Liver (tissue), 9 donors: Measurements from ENCODE around the gene ILK. TPM values are rescaled to one million over a fixed set of nuclear protein-coding genes. Genes with fewer than 3 reads are reported as not detected.

Experiments used
- DNase-seq: peaks from one replicate; pipeline ENCODE4 v3.0.0-alpha.2; 2017; ENCODE audit warnings: low spot score
- H3K27ac ChIP-seq, 2 donors: one replicate each; pipeline ENCODE4 v1.7.0; 2013; ENCODE audit warnings: inconsistent platforms in 2 of 2, low read length in 2 of 2, control low read depth in 1 of 2, low read depth in 1 of 2, mild to moderate bottlenecking in 1 of 2
- H3K27me3 ChIP-seq, 4 donors: one replicate each; pipeline versions ENCODE4 v1.6.1 to v1.7.0; 2013; ENCODE audit warnings: low read length in 3 of 4, inconsistent platforms in 1 of 4, mild to moderate bottlenecking in 1 of 4, moderate library complexity in 1 of 4; ENCODE audit not compliant: control insufficient read depth in 4 of 4, insufficient read depth in 4 of 4
- H3K36me3 ChIP-seq, 4 donors: one replicate each; pipeline versions ENCODE4 v1.6.1 to v1.7.0; 2013; ENCODE audit warnings: low read length in 3 of 4, mild to moderate bottlenecking in 3 of 4, low read depth in 1 of 4, moderate library complexity in 1 of 4; ENCODE audit not compliant: control insufficient read depth in 4 of 4, insufficient read depth in 3 of 4
- H3K4me1 ChIP-seq, 4 donors: one replicate each; pipeline versions ENCODE4 v1.6.1 to v1.7.0; 2013; ENCODE audit warnings: low read length in 3 of 4, mild to moderate bottlenecking in 3 of 4, moderate library complexity in 1 of 4; ENCODE audit not compliant: control insufficient read depth in 4 of 4, insufficient read depth in 4 of 4
- H3K4me3 ChIP-seq, 3 donors: one replicate each; pipeline versions ENCODE4 v1.6.1 to v1.7.0; 2013; ENCODE audit warnings: low read length in 3 of 3, control low read depth in 1 of 3, low read depth in 1 of 3, mild to moderate bottlenecking in 1 of 3
- H3K9ac ChIP-seq, 2 donors: one replicate each; pipeline ENCODE4 v1.7.0; 2013; ENCODE audit warnings: low read length in 2 of 2, mild to moderate bottlenecking in 2 of 2, moderate library complexity in 2 of 2, control low read depth in 1 of 2, low read depth in 1 of 2
- H3K9me3 ChIP-seq, 4 donors: one replicate each; pipeline versions ENCODE4 v1.6.1 to v1.7.0; 2013; ENCODE audit warnings: low read length in 3 of 4; ENCODE audit not compliant: control insufficient read depth in 4 of 4
- EGR1 ChIP-seq, 2 donors: IDR thresholded peaks; 2 replicates each; pipeline ENCODE4 v1.6.1; 2016 to 2018; ENCODE audit warnings: antibody characterized with exemption in 2 of 2, low read depth in 2 of 2
- FOXA1 ChIP-seq: IDR thresholded peaks from 2 replicates; pipeline ENCODE4 v1.6.1; 2016; ENCODE audit warnings: antibody characterized with exemption
- FOXA2 ChIP-seq: IDR thresholded peaks from 2 replicates; pipeline ENCODE4 v1.6.1; 2016; ENCODE audit warnings: antibody characterized with exemption
- HNF4G ChIP-seq: IDR thresholded peaks from 2 replicates; pipeline ENCODE4 v1.6.1; 2016; ENCODE audit warnings: antibody characterized with exemption
- JUND ChIP-seq, 2 donors: IDR thresholded peaks; 2 replicates each; pipeline ENCODE4 v1.6.1; 2016; ENCODE audit warnings: antibody characterized with exemption in 2 of 2
- RAD21 ChIP-seq, 2 donors: IDR thresholded peaks; 2 replicates each; pipeline ENCODE4 v1.6.1; 2016; ENCODE audit warnings: antibody characterized with exemption in 2 of 2, mild to moderate bottlenecking in 2 of 2
- RXRA ChIP-seq, 2 donors: IDR thresholded peaks; 2 replicates each; pipeline ENCODE4 v1.6.1; 2017 to 2018; ENCODE audit warnings: antibody characterized with exemption in 2 of 2, mild to moderate bottlenecking in 1 of 2
- SP1 ChIP-seq: IDR thresholded peaks from 2 replicates; pipeline ENCODE4 v1.6.1; 2018; ENCODE audit warnings: antibody characterized with exemption, mild to moderate bottlenecking
- TAF1 ChIP-seq: conservative IDR thresholded peaks from 2 replicates; pipeline ENCODE4 v1.6.1; 2016; ENCODE audit warnings: antibody characterized with exemption, mild to moderate bottlenecking
- YY1 ChIP-seq: IDR thresholded peaks from 2 replicates; pipeline ENCODE4 v1.6.1; 2016; ENCODE audit warnings: antibody characterized with exemption, mild to moderate bottlenecking
- polyA plus RNA-seq, 2 donors: library from polyadenylated mRNA; stranded (reverse) in 1 of 2; unstranded in 1 of 2; fragments of 200-250 nt in 1 of 2; fragments of >200 nt in 1 of 2; fragmentation: Nextera tagmentation in 1 of 2; extraction: Ambion mirVana in 1 of 2; gene quantifications; one replicate each; pipeline versions ENCODE4 v1.2.1 to v1.2.3, GENCODE V29; 2013 to 2015
- total RNA-seq, 2 donors: library from RNA; depleted of rRNA; stranded (reverse); fragments of >200 nt; gene quantifications; one replicate each; pipeline ENCODE4 v1.2.3, GENCODE V29; 2014
- TF ChIP-seq, protein P1 (sequence below): IDR thresholded peaks from 2 replicates; pipeline ENCODE4 v1.6.1; 2016; ENCODE audit warnings: antibody characterized with exemption
- TF ChIP-seq, protein P2 (sequence below): IDR thresholded peaks from 2 replicates; pipeline ENCODE4 v1.6.1; 2016; ENCODE audit warnings: antibody characterized with exemption
- TF ChIP-seq, protein P3 (sequence below): fragments of 150-350 bp; IDR thresholded peaks from 2 replicates; pipeline ENCODE4 v1.5.1; 2017; ENCODE audit warnings: improper control_type of control experiment, low read depth, low read length; ENCODE audit not compliant: missing input control
- TF ChIP-seq, protein P4 (sequence below): IDR thresholded peaks from 2 replicates; pipeline ENCODE4 v1.6.1; 2016; ENCODE audit warnings: antibody characterized with exemption
- TF ChIP-seq, protein P5 (sequence below): IDR thresholded peaks from 2 replicates; pipeline ENCODE4 v1.6.1; 2016; ENCODE audit warnings: antibody characterized with exemption, mild to moderate bottlenecking
- donor health status: healthy.
- donor health status: healthy.
- donor health status: healthy.
- donor health status: healthy.
- donor health status: healthy.

The ILK gene
- total and polyA plus RNA-seq, 4 donors: 29.6 to 69.1 (median 48.2) TPM

DNA sequence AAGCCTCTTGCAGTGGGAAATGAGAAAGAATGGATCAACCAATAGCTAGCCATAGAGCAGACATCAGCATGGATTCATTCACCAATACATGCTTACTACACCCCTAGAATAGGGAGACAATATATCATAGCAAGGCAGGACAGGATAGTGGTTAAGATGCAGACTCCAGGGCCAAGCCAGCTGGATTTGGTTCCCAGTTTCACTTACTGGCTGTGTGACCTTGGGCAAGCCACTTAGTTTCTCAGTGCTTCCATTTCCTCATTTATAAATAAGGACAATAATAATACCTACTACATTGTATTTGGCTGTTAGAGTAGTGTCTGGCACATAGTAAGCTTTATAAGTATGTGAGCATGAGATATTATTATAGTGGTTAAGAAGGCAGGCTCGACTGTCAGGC lies 44.9 kb downstream of the ILK start (continued):
- TF ChIP-seq, protein P1, sequence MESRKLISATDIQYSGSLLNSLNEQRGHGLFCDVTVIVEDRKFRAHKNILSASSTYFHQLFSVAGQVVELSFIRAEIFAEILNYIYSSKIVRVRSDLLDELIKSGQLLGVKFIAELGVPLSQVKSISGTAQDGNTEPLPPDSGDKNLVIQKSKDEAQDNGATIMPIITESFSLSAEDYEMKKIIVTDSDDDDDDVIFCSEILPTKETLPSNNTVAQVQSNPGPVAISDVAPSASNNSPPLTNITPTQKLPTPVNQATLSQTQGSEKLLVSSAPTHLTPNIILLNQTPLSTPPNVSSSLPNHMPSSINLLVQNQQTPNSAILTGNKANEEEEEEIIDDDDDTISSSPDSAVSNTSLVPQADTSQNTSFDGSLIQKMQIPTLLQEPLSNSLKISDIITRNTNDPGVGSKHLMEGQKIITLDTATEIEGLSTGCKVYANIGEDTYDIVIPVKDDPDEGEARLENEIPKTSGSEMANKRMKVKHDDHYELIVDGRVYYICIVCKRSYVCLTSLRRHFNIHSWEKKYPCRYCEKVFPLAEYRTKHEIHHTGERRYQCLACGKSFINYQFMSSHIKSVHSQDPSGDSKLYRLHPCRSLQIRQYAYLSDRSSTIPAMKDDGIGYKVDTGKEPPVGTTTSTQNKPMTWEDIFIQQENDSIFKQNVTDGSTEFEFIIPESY: no peak
- TF ChIP-seq YY1 (no peak), RXRA (IDR thresholded peaks at IDR 0.05) (no peak)
- TF ChIP-seq, protein P2, sequence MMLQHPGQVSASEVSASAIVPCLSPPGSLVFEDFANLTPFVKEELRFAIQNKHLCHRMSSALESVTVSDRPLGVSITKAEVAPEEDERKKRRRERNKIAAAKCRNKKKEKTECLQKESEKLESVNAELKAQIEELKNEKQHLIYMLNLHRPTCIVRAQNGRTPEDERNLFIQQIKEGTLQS: no peak

DNA sequence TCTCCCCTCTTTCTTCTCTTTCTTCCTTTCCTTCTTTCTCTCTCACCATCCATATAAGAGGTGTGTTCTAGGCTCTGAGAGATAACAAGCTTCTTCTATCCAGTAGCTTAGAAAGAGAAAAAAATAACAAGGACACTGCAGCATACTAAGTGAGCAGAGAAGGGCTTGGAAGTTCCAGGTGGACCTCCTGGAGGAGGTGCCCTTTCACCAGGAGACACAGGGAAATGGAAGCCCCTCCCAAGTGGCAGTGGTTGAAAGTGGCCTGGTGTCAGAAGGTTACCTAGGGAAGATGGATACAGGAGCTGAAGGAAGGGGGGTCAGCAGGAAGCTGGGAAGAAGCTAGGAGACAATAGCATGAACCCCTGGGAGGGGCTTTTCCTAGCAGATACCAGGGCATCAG lies 46.5 kb downstream of the ILK start:
- peaks cover 0 to 20% (median 5%) of the 10 kb centered on the region in 4 donors for H3K4me1 ChIP-seq
- H3K36me3 ChIP-seq: no peaks in the 10 kb centered on the region
- no peak overlapping the region for H3K9ac ChIP-seq
- H3K9me3 ChIP-seq: no peaks in the 10 kb centered on the region
- no peak for TF ChIP-seq RAD21 (IDR thresholded peaks at IDR 0.05)
- TF ChIP-seq FOXA1: no peak
- TF ChIP-seq RXRA (IDR thresholded peaks at IDR 0.05): no peak
- TF ChIP-seq, protein P1: no peak
- no peak for TF ChIP-seq HNF4G
- TF ChIP-seq, protein P3, sequence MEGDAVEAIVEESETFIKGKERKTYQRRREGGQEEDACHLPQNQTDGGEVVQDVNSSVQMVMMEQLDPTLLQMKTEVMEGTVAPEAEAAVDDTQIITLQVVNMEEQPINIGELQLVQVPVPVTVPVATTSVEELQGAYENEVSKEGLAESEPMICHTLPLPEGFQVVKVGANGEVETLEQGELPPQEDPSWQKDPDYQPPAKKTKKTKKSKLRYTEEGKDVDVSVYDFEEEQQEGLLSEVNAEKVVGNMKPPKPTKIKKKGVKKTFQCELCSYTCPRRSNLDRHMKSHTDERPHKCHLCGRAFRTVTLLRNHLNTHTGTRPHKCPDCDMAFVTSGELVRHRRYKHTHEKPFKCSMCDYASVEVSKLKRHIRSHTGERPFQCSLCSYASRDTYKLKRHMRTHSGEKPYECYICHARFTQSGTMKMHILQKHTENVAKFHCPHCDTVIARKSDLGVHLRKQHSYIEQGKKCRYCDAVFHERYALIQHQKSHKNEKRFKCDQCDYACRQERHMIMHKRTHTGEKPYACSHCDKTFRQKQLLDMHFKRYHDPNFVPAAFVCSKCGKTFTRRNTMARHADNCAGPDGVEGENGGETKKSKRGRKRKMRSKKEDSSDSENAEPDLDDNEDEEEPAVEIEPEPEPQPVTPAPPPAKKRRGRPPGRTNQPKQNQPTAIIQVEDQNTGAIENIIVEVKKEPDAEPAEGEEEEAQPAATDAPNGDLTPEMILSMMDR: no peak
- TF ChIP-seq FOXA2: no peak
- TF ChIP-seq EGR1 (IDR thresholded peaks at IDR 0.05; ENCODE audit: low read depth in 2 of 2): no peak
- no peak for TF ChIP-seq JUND (IDR thresholded peaks at IDR 0.05)
- TF ChIP-seq, protein P4, sequence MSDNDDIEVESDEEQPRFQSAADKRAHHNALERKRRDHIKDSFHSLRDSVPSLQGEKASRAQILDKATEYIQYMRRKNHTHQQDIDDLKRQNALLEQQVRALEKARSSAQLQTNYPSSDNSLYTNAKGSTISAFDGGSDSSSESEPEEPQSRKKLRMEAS: no peak
- no peak for TF ChIP-seq TAF1
- TF ChIP-seq, protein P2: no peak
- no peak for TF ChIP-seq SP1
- TF ChIP-seq, protein P5, sequence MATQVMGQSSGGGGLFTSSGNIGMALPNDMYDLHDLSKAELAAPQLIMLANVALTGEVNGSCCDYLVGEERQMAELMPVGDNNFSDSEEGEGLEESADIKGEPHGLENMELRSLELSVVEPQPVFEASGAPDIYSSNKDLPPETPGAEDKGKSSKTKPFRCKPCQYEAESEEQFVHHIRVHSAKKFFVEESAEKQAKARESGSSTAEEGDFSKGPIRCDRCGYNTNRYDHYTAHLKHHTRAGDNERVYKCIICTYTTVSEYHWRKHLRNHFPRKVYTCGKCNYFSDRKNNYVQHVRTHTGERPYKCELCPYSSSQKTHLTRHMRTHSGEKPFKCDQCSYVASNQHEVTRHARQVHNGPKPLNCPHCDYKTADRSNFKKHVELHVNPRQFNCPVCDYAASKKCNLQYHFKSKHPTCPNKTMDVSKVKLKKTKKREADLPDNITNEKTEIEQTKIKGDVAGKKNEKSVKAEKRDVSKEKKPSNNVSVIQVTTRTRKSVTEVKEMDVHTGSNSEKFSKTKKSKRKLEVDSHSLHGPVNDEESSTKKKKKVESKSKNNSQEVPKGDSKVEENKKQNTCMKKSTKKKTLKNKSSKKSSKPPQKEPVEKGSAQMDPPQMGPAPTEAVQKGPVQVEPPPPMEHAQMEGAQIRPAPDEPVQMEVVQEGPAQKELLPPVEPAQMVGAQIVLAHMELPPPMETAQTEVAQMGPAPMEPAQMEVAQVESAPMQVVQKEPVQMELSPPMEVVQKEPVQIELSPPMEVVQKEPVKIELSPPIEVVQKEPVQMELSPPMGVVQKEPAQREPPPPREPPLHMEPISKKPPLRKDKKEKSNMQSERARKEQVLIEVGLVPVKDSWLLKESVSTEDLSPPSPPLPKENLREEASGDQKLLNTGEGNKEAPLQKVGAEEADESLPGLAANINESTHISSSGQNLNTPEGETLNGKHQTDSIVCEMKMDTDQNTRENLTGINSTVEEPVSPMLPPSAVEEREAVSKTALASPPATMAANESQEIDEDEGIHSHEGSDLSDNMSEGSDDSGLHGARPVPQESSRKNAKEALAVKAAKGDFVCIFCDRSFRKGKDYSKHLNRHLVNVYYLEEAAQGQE: no peak
- DNase-seq: no peak
- H3K27me3 ChIP-seq: no peaks in the 10 kb centered on the region
- no peak overlapping the region for H3K4me3 ChIP-seq
- no peak overlapping the region for H3K27ac ChIP-seq
